Measurements from ENCODE around the gene SLC5A10. TPM values are rescaled to one million over a fixed set of nuclear protein-coding genes. Genes with fewer than 3 reads are reported as not detected.

Gene SLC5A10
- polyA plus RNA-seq, 1 donor (not counting 4 experiments of a cell fraction or from before 2014, with no cell fraction given), result not detected

DNA sequence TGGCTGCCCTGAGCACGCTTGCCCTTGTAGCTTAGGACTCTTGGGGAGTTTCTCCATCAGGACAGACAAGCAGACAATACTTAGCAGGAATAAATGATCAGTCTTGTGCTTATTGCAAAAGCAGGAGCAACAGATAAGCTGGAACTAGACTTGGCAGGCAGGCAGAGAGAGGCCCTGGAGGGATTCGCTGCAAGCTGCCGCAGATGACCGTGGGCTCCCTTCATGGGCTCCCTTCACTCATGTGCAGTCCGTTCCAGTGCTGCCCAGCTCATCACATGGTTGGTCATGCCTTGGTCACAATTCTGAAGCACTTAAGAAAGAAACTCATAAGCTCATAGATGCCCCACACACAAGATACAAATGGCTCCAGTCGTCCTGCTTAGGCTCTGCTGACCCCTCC lies 2.4 kb upstream of the SLC5A10 start:
- dilution Hi-C loops (cut with MboI; ENCODE audit: extremely low pct_ligation_motif_present, low sequenced_read_pairs), result no loop called here
- FAIRE-seq, result no peak
- H3K4me2 ChIP-seq (ENCODE audit: control insufficient read depth, extremely low read depth, insufficient read depth, low read depth, low read length), result peak overlapping the region; percentile 51

DNA sequence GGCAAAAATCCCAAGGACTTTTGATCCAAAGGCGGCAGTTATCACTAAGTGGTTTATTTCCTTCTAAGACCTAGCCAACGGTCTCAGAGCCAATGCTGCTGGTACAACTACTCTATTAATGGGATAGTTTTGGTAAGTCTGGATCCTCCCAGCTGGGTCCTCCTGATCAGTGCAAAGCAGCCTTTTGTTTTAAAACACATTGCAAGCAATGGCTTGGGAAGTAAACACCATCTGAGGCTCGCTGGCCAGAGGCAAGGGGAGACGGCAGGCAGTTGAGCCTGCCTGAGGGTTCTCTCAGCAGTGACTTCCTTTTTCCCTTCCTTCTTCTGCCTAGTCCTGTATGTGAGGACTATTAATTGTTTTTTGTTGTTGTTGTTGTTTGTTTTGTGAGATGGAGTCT lies 1.6 kb upstream of the SLC5A10 start:
- dilution Hi-C loops (cut with MboI; ENCODE audit: extremely low pct_ligation_motif_present, low sequenced_read_pairs), result no loop called here
- TF ChIP-seq EZH2 (IDR thresholded peaks at IDR 0.05; ENCODE audit: low read length), result no peak
- TF ChIP-seq, protein P1, sequence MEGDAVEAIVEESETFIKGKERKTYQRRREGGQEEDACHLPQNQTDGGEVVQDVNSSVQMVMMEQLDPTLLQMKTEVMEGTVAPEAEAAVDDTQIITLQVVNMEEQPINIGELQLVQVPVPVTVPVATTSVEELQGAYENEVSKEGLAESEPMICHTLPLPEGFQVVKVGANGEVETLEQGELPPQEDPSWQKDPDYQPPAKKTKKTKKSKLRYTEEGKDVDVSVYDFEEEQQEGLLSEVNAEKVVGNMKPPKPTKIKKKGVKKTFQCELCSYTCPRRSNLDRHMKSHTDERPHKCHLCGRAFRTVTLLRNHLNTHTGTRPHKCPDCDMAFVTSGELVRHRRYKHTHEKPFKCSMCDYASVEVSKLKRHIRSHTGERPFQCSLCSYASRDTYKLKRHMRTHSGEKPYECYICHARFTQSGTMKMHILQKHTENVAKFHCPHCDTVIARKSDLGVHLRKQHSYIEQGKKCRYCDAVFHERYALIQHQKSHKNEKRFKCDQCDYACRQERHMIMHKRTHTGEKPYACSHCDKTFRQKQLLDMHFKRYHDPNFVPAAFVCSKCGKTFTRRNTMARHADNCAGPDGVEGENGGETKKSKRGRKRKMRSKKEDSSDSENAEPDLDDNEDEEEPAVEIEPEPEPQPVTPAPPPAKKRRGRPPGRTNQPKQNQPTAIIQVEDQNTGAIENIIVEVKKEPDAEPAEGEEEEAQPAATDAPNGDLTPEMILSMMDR (optimal IDR thresholded peaks at IDR 0.05 in 1 of 3, IDR thresholded peaks at IDR 0.05 in 1 of 3, conservative IDR thresholded peaks at IDR 0.05 in 1 of 3; ENCODE audit: extremely low read depth in 1 of 3, insufficient read depth in 2 of 3, low read length in 3 of 3), result no peak
- Histone ChIP-seq H3K27me3 (ENCODE audit: control insufficient read depth, extremely low read depth, insufficient read depth, low read length) (peaks cover 19% of the 10 kb centered on the region), H3K27ac (ENCODE audit: control insufficient read depth, insufficient read depth, low read length) (no peak overlapping the region), H3K79me2 (ENCODE audit: control insufficient read depth, insufficient read depth, low read length) (no peaks in the 10 kb centered on the region), H4K20me1 (ENCODE audit: control insufficient read depth, extremely low read depth, insufficient read depth, low read length) (no peaks in the 10 kb centered on the region), H3K36me3 (ENCODE audit: control insufficient read depth in 2 of 2, extremely low read depth in 1 of 2, insufficient read depth in 2 of 2, low read length in 2 of 2) (no peaks in the 10 kb centered on the region), H3K9me1 (ENCODE audit: control insufficient read depth, extremely low read depth, insufficient read depth, low read length) (no peaks in the 10 kb centered on the region), H3K9me3 (ENCODE audit: control insufficient read depth, low read depth, low read length) (no peaks in the 10 kb centered on the region), H2AFZ (ENCODE audit: control insufficient read depth, low read length) (no peak overlapping the region), H3K4me3 (ENCODE audit: control insufficient read depth in 2 of 3, extremely low read depth in 1 of 3, insufficient read depth in 2 of 3, low read depth in 1 of 3, low read length in 3 of 3) (no peak overlapping the region), H3K4me1 (ENCODE audit: control insufficient read depth, extremely low read depth, insufficient read depth, low read length) (peaks cover 10% of the 10 kb centered on the region), H3K4me2 (ENCODE audit: control insufficient read depth, extremely low read depth, insufficient read depth, low read depth, low read length) (no peak overlapping the region), H3K9ac (ENCODE audit: control insufficient read depth, extremely low read depth, insufficient read depth, low read length) (no peak overlapping the region)
- FAIRE-seq, result no peak
- no peak for DNase-seq (ENCODE audit: low read depth, low spot score)

More for the DNA sequence above, 2.4 kb upstream of the SLC5A10 start:
- Histone ChIP-seq H3K27ac (ENCODE audit: control insufficient read depth, insufficient read depth, low read length) (no peak overlapping the region), H3K27me3 (ENCODE audit: control insufficient read depth, extremely low read depth, insufficient read depth, low read length) (peaks cover 19% of the 10 kb centered on the region), H3K79me2 (ENCODE audit: control insufficient read depth, insufficient read depth, low read length) (no peaks in the 10 kb centered on the region), H3K9me1 (ENCODE audit: control insufficient read depth, extremely low read depth, insufficient read depth, low read length) (no peaks in the 10 kb centered on the region), H2AFZ (ENCODE audit: control insufficient read depth, low read length) (peak overlapping the region; percentile 58), H3K36me3 (ENCODE audit: control insufficient read depth in 2 of 2, extremely low read depth in 1 of 2, insufficient read depth in 2 of 2, low read length in 2 of 2) (no peaks in the 10 kb centered on the region), H3K4me3 (ENCODE audit: control insufficient read depth in 2 of 3, extremely low read depth in 1 of 3, insufficient read depth in 2 of 3, low read depth in 1 of 3, low read length in 3 of 3) (no peak overlapping the region), H4K20me1 (ENCODE audit: control insufficient read depth, extremely low read depth, insufficient read depth, low read length) (no peaks in the 10 kb centered on the region), H3K4me1 (ENCODE audit: control insufficient read depth, extremely low read depth, insufficient read depth, low read length) (peaks cover 10% of the 10 kb centered on the region), H3K9me3 (ENCODE audit: control insufficient read depth, low read depth, low read length) (no peaks in the 10 kb centered on the region), H3K9ac (ENCODE audit: control insufficient read depth, extremely low read depth, insufficient read depth, low read length) (no peak overlapping the region)
- no peak for DNase-seq (ENCODE audit: low read depth, low spot score)
- no peak for TF ChIP-seq EZH2 (IDR thresholded peaks at IDR 0.05; ENCODE audit: low read length)
- TF ChIP-seq, protein P1 (optimal IDR thresholded peaks at IDR 0.05 in 1 of 3, IDR thresholded peaks at IDR 0.05 in 1 of 3, conservative IDR thresholded peaks at IDR 0.05 in 1 of 3; ENCODE audit: extremely low read depth in 1 of 3, insufficient read depth in 2 of 3, low read length in 3 of 3), result no peak

Data from keratinocyte (primary cell).